Stimulated activated CD4-positive, alpha-beta T cell treated with anti-CD3 and anti-CD28 coated beads, Interleukin-4, amount 100 ng/mL, for 48 hours (primary cell): Measurements from ENCODE around the gene ALOX12B.
"Not testable (repeated sequence)": the region's sequence is repeated elsewhere in the genome, so short reads cannot be mapped to it uniquely, and the experiment has no call there.

Source experiments
- DNase-seq, 2 donors: peaks; one replicate each; pipeline ENCODE4 v3.0.0-alpha.2; 2020; ENCODE audit warnings: low read depth in 2 of 2

Gene ALOX12B

DNA sequence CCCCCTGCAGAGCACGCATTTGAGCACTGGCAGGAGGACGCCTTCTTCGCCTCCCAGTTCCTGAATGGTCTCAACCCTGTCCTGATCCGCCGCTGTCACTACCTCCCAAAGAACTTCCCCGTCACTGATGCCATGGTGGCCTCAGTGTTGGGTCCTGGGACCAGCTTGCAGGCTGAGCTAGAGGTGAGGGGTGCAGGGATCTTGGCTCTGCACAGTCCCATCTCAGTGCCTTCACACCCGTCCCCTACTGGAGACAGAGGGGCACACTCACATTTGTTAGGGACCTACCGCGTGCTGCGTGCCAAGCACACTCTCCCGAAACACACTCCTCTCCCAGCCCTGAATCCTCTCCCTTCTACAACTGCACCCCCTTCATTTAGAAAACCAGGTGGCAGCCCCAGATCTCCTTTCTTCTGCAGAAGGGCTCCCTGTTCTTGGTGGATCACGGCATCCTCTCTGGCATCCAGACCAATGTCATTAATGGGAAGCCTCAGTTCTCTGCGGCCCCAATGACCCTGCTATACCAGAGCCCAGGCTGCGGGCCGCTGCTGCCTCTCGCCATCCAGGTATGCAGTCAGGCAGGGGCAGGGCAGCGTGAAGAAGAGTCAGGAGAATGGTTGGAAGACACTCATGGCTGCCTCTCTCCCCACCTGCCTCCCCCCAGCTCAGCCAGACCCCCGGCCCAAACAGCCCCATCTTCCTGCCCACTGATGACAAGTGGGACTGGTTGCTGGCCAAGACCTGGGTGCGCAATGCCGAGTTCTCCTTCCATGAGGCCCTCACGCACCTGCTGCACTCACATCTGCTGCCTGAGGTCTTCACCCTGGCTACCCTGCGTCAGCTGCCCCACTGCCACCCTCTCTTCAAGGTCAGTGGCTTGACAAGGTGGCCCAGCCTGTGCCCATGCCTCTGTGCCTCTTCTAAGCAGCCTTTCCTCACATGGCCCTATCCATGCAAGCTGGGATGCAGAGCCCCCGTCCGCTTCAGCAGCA is 42.4 kb downstream of the ALOX12B start:
- no peak for DNase-seq

DNA sequence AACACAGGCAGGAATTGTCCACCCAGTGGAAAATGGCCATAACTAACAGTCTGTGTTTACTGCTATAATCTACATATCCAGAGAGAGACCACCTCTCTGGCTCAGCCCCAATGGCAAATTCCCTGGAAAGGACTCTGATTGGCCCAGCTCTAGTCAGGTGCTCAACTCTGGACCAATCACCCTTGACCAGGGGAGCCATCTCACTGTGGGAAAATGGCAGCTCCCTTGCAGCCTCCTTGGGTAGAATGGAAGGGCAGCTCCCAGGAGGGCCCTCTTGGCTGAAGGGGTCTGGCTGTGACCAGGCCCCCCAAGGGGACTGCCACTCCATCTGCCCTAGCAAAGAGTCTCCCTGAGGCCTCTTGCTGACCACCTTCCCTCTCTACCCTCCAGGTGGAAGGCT is 45.5 kb downstream of the ALOX12B start:
- DNase-seq: no peak

DNA sequence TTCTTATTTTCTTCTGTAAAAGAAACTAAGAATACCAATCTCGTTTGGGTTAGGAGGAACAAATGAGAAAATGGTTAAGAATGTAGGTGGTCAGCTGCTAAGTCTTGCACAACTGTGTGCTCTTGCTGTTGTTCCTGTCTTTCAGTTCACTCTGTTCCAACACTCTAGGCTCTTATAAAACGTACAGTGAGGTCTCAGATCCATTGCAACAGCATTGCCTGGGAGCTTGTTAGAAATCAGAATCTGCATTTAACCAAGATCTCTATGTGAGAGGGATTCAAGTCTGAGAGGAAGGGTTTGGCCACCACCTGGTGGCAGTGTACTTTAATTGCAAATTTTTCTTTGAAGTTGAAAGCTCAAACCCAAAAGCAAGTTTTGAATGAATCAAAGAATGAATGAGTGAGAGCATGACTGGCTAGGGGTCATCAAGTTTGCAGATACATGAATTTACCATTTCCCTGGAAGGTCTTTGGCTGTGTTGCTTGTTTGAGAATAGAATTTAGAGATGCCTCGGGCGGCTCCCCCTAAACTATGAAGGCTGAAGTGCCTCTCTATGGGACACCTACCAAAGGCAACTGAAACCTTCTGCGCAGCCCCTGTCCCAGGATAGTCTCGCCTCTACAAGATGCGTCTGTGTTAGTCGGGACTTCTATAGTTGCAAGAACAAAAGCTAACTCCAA is 46.1 kb downstream of the ALOX12B start:
- peak in 1 of 2 donors; percentile 15 for DNase-seq

DNA sequence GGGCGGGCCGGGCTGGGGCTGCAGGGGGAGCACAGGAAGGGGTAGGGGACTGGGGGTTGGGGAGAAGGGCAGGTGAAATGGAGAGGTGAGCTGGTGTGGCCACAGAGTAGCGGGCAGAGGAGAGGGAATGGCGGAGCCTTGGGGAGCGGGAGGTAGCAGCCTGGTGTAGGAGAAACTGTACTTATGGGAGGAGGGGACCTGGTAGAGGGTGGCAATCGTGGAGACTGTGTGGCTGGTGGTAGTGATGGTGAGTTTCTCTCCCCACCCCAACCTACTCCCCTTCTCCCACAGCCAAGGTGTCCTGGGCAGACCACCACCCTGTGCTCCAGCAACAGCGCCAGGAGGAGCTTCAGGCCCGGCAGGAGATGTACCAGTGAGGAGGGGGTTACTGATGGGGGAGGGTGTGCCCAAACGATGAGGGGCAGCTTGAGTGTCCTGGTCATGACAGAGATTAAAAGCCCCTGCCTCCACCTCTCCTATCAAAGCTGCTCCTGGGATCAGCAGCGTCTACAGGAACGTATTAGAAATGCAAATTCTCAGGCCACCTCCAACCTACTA is 47.8 kb downstream of the ALOX12B start:
- DNase-seq: no peak

DNA sequence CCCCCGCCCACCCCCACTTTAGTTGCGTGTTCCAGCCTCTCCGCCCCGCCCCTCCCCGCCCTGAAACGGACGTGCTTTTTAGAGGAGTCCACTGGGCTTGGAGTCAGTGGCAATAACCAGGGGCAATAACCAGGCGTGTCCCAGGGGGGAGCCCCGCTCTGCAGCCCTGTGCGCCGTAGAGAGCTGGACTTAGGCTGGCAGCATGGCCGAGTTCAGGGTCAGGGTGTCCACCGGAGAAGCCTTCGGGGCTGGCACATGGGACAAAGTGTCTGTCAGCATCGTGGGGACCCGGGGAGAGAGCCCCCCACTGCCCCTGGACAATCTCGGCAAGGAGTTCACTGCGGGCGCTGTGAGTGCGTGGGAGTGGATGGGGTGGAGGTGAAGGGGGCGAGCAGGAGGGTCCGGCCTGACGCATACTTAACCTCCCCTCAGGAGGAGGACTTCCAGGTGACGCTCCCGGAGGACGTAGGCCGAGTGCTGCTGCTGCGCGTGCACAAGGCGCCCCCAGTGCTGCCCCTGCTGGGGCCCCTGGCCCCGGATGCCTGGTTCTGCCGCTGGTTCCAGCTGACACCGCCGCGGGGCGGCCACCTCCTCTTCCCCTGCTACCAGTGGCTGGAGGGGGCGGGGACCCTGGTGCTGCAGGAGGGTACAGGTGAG is 48.4 kb downstream of the ALOX12B start, which contains the start of gene ALOX15B:
TSS of gene ALOX15B (plus strand) at position 106 of the 657 bp plus-strand sequence. CDS start at position 203, 97 bp downstream.
- no peak for DNase-seq

DNA sequence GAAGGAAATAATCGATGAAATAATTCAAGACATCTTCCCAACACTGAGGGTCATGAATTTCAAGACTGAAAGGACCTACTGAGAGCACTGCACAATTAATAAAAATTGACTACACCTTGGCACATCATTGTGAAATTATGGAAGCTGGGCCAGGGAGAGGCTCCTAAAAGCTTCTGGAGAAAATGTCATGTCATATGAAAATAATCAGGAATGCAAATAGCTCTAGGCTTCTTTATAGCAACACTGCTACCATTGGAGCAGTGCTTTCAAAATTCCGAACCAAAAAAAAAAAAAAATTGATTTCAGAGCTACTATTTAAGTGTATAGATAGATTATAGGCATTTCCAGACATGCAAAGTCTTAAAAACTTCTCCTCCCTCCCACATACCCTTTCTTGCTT is 55.1 kb downstream of the ALOX12B start:
- DNase-seq: no peak

DNA sequence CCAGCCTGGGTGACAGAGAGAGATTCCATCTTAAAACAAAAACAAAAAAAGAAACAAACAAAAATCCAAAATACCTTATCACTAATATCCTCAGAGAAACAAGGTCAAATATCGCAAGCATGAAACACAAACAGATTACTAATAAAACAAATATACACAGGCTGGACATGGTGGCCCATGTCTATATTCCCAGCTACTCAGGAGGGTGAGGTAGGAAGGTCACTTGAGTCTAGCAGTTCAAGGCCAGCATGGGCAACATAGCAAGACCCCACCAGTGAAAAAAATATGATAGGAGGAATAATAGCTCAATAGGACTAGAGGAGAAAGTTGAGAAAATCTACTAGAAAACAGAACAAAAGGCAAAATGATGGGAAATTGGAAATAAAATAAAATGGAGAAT is 55.6 kb downstream of the ALOX12B start:
- DNase-seq: no peak

DNA sequence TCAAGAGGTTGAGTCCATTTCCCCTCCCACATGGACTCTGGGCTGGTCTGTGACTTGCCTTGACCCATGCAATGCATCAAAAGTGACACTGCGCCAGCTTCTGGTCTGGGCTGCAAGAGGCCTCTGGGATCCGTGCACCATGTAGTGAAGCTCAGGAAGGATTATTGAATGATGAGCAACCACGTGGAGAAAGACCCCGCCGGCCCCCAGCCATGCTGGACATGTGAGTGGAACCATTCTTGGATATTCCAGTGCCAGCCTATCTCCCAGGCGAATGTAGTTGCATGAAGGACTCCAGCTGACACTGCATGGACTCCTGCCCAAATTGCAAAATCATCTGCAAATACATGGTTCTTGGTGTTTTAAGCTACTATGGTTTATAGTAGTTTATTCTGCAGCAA is 56.3 kb downstream of the ALOX12B start:
- DNase-seq: no peak

DNA sequence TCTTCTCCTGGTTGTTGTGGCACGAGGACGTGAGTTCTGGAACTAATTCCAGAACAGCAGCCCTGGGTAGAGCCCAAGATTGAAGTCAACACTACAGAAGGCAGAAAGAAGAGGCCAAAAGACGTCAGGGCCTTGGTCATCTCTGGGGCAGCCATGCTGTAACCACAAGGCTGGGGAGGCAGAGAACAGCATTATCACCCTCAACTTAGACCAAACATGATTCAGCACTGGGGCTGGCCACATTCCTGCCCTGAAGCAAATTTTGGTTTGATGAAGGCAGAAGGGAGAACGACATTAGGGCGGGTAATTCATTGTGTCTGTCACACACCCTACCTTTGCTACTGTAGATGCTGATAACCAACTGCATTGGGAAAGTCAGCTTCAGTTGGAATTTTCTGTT is 58.4 kb downstream of the ALOX12B start:
- no peak for DNase-seq

DNA sequence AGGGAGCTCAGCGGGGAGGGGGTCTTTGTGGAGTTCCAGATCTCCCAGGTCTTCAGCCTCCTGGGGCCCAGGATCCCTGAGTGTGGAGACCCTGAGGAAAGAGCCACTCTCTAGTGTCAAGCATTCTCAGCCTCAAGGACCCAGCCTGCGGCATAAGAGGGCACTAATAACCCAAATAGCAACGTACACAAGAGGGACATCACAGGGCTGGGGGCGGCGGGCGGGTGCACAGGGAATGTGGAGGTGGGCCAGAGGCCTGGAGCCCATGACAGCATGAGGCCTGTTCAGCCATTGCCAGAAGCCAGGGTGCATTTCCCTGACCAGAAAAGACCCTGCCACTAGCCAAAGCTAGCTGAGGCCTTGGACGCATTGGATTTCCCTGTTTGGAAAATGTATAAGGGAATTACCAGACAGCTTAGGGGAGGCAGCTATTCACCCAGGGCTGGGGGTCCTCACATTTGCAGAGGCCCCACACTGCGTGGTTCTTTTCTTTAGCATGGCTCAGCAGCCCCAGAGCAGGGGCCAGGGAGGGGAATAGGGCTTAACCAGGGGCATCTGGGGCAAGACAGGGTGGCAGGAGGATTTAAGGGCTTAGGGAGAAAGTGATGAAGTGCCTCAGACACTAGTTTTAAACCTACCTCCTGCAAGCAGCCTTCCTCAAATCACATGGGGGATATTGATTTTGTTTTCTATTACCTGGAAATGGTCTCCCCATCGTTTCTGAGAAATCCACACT is 62.2 kb downstream of the ALOX12B start:
- no peak for DNase-seq

DNA sequence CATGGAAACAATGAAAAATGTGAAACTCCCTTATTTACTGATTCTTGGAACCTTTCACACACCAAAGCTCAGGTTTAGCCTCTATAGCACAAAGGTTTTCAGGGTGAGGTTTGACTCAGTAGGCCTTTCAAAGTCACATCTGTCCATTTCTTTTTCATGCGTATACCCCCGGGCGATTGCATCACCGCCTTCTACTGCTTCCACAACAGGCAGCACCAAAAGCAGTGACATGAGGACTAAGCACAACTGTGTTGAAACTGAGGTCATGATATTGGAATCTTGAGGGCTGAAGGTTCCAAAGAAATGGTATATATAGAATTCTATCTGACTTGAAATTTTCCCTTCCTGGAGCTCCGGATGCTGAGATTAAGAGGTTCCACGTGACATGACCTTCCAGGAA is 63.4 kb downstream of the ALOX12B start:
- not testable (repeated sequence) for DNase-seq
